Frontal cortex (tissue), 4 donors: ENCODE results near the gene CCL2. TPM values are rescaled to one million over a fixed set of nuclear protein-coding genes. Genes with fewer than 3 reads are reported as not detected.
A peak's percentile ranks its signal among the peaks of the same experiment; 100 is the strongest.

Source experiments
- DNase-seq, 2 donors: peaks; one replicate each; pipeline ENCODE4 v3.0.0; 2012; ENCODE audit warnings: low spot score in 2 of 2
- FAIRE-seq: peaks from 2 replicates; lab custom pipeline; 2012; peaks lifted over from hg19 to GRCh38; lab: Jason Lieb, UNC
- total RNA-seq: library from RNA; depleted of rRNA; stranded (reverse); fragments of >200 nt; gene quantifications from one replicate; pipeline ENCODE4 v1.2.3, GENCODE V29; 2014
- donor health status: control.
- donor health status: control.
- donor health status: control.

Gene CCL2
- total RNA-seq, 1 donor from 2014 or later: 1.2 TPM

- DNase-seq (no peak), FAIRE-seq (no peak)
These were observed 18.7 kb upstream of the CCL2 start for GRCh38 chr17:34236281-34236892.

GRCh38 chr17:34237458-34237857, 17.6 kb upstream of the CCL2 start:
- FAIRE-seq (no peak), DNase-seq (no peak)

GRCh38 chr17:34241062-34241461, 14.0 kb upstream of the CCL2 start:
- DNase-seq (no peak), FAIRE-seq (no peak)

GRCh38 chr17:34242587-34243363, 12.3 kb upstream of the CCL2 start:
- DNase-seq (no peak), FAIRE-seq (no peak)

- no peak for FAIRE-seq
- no peak for DNase-seq
These were observed 11.4 kb upstream of the CCL2 start for GRCh38 chr17:34243364-34244320.

GRCh38 chr17:34245351-34245905, 9.7 kb upstream of the CCL2 start:
- FAIRE-seq: no peak
- DNase-seq: no peak

GRCh38 chr17:34246446-34246845, 8.6 kb upstream of the CCL2 start:
- DNase-seq: no peak

GRCh38 chr17:34246881-34247280, 8.2 kb upstream of the CCL2 start:
- DNase-seq (no peak), FAIRE-seq (no peak)

More at GRCh38 chr17:34246446-34246845, 8.6 kb upstream of the CCL2 start:
- no peak for FAIRE-seq

GRCh38 chr17:34248511-34249024, 6.5 kb upstream of the CCL2 start:
- no peak for DNase-seq
- no peak for FAIRE-seq

- DNase-seq: no peak
- FAIRE-seq: no peak
These were observed 6.0 kb upstream of the CCL2 start for GRCh38 chr17:34249061-34249460.

- no peak for FAIRE-seq
These were observed 5.6 kb upstream of the CCL2 start for GRCh38 chr17:34249478-34249877.

GRCh38 chr17:34251186-34251585, 3.9 kb upstream of the CCL2 start:
- DNase-seq (no peak), FAIRE-seq (no peak)

More at GRCh38 chr17:34249478-34249877, 5.6 kb upstream of the CCL2 start:
- no peak for DNase-seq

- FAIRE-seq: no peak
These were observed 3.0 kb upstream of the CCL2 start for GRCh38 chr17:34252095-34252443.

GRCh38 chr17:34252444-34253138, 2.5 kb upstream of the CCL2 start:
- FAIRE-seq (no peak), DNase-seq (peak in 1 of 2 donors; percentile 51)

More at GRCh38 chr17:34252095-34252443, 3.0 kb upstream of the CCL2 start:
- DNase-seq: no peak

- DNase-seq: no peak
- no peak for FAIRE-seq
These were observed 2.0 kb upstream of the CCL2 start for GRCh38 chr17:34253139-34253525.

GRCh38 chr17:34254146-34254545, 939 bp upstream of the CCL2 start:
- no peak for DNase-seq
- FAIRE-seq: no peak

GRCh38 chr17:34255381-34255732, 272 bp downstream of the CCL2 start:
- FAIRE-seq: no peak
- DNase-seq: no peak

- FAIRE-seq (no peak), DNase-seq (no peak)
These were observed 756 bp downstream of the CCL2 start for GRCh38 chr17:34255841-34256240.

GRCh38 chr17:34257299-34257985, 2.4 kb downstream of the CCL2 start:
- DNase-seq (no peak), FAIRE-seq (no peak)
